GM19035 (cell line): ENCODE results near the gene NRAS.

Source experiments
- ATAC-seq: cut with Tn5 transposase; IDR thresholded peaks from one replicate; pipeline ENCODE4 v1.9.1; 2021; ENCODE audit not compliant: unreplicated experiment

Gene NRAS

GRCh38 chr1:114728553-114728952 lies 12.0 kb upstream of the NRAS start:
- no peak for ATAC-seq

DNA sequence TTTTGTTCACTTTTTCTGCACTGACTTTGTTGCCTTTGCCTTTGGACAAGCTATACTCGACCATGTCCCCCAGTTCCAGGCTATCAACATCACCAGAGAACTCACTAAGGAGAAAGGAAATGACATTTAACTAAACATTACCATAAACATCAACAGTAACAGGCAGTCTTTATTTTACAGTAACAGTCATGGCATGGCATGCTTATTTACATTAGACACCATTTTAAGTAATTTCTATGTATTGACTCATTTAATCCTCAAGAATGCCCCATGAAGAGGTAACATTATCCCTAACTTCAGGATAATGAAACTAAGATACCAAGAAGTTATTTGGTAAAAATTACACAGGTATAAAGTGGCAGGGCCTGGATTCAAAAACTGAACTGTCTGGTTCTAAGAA lies 8.7 kb upstream of the NRAS start:
- no peak for ATAC-seq

- no peak for ATAC-seq
These were observed 7.3 kb upstream of the NRAS start for GRCh38 chr1:114723915-114724314.

GRCh38 chr1:114723457-114723856 lies 6.9 kb upstream of the NRAS start:
- no peak for ATAC-seq

DNA sequence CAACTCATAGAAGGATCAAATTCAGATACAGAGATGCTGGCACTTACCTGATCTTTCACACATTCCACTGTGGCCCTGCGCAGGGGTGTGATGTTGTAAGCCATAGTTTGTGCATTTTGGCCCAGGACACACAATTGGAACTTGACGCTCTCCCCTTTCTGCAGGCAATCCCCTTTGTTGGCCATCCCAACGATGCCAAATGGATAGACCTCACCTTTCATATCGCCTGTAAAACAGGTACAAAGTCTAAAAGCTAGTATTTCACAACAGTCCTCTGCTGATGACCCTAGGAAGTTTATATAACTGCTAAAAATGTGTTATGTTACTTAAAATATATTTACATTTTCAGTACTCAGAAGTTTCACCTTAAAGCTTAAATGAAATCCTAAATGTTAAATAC lies 3.9 kb upstream of the NRAS start:
- no peak for ATAC-seq

DNA sequence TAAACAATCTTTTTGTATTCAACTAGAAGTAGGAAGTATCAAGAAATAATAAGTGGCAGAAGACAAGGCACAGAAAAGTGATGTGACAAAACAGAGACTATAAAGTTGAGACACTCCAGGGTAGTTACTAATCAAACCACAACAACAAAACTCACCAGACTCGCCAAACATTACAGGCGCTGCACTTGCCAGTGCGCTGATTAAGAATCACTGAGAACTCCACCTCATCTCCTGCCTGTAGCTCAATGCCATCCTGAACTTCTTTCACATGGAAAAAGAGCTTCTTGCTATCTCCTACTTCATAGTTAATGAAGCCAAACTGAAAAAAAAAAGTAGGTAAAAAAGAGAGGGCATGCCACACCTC lies 2.8 kb upstream of the NRAS start:
- ATAC-seq, result no peak

DNA sequence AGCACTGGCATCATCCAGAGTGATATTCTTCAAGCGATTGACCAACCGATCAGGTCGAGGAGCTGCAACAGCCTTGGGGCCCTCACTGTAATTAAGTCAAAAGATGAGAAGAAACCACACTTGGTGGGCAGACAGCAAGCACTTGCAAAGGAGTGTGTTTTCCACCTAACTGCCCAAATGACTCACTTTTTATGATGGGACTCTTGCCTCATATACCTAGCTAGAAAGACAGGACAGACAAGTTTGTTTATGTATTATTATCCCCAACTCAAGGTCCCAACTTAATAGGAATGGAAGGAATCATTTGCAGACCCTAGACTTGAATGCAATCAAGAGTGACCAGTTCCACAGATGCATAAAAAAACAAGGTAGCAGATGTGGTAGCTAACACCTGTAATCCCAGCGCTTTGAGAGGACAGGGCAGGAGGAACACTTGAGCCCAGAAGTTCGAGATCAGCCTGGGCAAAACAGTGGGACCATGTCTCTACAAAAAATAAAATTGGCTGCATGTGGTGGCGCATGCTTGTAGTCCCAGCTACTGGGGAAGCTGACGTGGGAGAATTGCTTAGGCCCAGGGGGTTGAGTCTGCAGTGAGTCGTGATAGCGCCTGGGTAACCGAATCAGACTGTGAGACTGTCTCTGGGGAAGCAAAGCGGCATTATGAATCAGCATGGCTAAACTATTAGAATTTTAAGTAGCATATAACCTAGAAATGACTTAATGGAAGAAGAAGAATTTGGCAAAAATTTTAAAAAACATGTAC lies 2.3 kb upstream of the NRAS start:
- ATAC-seq, result no peak

- no peak for ATAC-seq
These were observed 643 bp downstream of the NRAS start for GRCh38 chr1:114715952-114716303.

DNA sequence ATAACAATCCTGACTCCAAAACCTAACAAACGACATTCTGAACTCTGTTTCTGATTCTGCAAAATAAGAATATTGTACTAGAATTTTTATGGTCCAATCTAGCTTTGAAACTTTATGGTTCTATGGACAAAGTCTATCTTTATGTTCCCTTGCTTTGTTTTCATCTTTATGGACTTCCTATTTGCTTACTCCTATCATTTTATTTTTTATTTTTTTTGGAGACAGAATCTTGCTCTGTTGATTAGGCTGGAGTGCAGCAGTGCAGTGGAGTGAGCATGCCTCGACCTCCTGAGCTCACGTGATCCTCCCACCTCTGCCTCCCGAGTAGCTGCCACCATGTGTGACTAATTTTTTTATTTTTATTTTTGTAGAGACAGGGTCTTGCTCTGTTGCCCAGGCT lies 3.6 kb downstream of the NRAS start:
- no peak for ATAC-seq

- no peak for ATAC-seq
These were observed 6.2 kb downstream of the NRAS start for GRCh38 chr1:114710360-114710759.

DNA sequence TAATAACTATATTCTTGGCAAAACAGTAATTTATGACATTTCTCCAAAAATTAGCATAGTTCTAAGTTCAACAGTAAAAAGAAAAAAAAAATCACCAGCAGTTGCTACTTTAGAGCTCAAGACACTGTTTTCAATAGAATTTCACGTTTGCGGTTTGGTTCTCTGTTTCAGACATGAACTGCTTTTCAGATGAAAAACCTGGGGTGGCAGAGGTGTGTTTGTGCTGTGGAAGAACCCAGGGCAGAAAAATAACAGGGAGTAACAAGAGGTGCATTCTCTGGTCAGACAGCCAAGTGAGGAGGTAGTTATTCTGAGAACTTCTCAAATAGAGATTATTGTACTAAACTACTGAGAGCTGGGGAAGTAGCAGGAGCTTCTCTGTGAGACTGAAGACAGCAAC lies 9.0 kb downstream of the NRAS start:
- no peak for ATAC-seq

- ATAC-seq, result no peak
These were observed 13.3 kb downstream of the NRAS start for GRCh38 chr1:114703242-114703641.

DNA sequence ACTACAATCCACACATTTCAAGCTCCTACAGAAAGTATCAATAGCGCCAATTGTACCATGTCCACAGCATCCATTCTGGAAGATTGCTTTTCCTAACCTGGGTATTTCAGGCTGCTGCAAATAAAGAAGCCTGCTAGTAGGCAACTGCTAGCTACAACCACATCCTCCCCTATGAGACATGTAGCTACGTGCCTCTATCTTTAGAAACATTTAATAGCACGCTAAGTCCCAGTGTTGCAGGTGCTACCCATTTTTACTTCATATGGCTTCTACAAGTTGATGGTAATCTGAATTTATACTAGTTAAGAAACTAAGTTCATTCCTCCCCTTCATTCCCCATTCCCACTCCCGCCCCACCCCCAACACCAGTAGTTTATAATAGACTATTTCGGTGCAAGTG lies 13.8 kb downstream of the NRAS start:
- no peak for ATAC-seq

DNA sequence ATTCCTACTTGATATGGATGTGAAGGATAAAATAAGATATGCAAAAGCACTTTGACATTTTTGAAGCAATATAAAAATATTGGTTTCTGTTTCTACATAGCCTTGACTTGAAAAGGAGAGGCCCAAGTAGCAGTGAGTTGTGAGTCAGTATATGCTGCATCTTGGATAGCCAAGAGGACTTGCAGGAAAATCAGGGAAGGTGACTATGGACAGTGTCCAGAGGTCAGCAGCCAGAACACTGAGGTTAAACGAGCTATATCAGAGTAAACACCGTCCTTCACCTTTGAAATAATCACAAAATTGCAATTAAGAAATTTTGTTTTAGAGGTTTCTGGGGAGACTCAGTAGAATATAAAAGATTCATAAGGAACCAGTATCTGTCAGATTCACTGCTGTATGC lies 14.6 kb downstream of the NRAS start:
- no peak for ATAC-seq

- ATAC-seq, result no peak
These were observed 16.5 kb downstream of the NRAS start for GRCh38 chr1:114700036-114700600.

- ATAC-seq, result no peak
These were observed 19.8 kb downstream of the NRAS start for GRCh38 chr1:114696810-114697209.

- no peak for ATAC-seq
These were observed 21.0 kb downstream of the NRAS start, which contains the start of gene AMPD1 for GRCh38 chr1:114695430-114696058. Gene AMPD1, minus strand, starts transcription at chr1:114695546. Its CDS starts 75 bp downstream, at chr1:114695471.

DNA sequence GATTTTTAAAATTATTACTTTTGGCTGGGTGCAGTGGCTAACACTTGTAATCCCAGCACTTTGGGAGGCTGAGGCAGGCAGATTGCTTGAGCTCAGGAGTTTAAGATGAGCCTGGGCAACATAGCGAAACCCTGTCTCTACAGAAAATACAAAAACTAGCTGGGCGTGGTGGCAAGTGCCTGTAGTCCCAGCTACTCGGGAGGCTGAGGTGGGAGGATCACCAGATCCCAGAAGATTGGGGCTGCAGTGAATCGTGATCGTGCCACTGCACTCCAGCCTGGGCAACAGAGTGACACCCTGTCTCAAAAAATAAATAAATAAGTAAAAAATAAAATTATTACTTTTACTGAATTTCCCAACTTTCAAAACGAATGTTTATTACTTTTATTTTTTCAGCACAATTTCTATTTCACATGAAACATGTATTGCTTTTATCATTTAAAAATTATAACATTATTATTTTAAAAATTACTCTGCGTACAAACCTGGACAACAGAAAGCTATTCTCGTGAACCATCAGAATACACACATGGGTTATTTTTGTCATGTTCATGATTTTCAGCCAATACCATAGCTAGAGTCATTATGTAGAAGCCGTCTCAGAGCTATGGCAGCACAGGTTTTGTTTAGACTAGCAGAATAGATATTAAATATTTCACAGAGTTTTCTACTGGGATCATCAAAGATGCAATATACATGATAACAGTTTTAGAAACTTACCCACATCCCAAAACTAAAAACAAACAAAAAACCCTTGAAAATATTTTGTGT lies 21.8 kb downstream of the NRAS start:
- ATAC-seq, result no peak

DNA sequence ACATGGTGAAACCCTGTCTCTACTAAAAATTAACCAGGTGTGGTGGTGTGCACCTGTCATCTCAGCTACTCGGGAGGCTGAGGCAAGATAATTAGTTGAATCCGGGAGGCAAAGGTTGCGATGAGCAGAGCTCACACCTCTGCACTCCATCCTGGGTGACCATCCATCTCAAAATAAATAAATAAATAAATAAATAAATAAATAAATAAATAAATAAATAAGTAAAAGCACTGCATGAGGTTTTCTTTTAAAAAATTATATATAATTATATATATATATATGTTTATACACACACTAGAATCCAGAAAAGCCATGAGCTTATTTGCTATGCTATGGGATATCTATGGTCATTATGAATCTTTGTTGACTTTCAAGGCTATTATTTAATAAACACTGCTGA lies 23.6 kb downstream of the NRAS start:
- ATAC-seq, result no peak

DNA sequence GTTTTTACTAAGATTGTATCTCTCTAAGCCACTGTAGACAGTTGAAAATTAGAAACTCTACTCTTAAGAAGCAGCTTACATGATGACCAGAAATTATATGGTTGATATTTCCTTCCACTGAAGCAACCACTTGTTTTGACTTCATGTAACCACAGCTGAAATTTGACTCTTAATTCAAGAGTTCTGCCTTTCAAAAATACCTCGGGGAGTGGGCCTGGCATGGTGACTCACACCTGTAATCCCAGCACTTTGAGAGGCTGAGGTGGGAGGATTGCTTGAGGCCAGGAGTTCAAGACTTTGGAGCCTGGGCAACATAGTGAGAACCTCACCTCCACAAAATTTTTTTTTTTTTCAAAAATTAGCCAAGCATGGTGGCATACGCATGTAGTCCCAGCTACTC lies 25.5 kb downstream of the NRAS start:
- ATAC-seq, result no peak

- no peak for ATAC-seq
These were observed 26.4 kb downstream of the NRAS start for GRCh38 chr1:114690148-114690547.

DNA sequence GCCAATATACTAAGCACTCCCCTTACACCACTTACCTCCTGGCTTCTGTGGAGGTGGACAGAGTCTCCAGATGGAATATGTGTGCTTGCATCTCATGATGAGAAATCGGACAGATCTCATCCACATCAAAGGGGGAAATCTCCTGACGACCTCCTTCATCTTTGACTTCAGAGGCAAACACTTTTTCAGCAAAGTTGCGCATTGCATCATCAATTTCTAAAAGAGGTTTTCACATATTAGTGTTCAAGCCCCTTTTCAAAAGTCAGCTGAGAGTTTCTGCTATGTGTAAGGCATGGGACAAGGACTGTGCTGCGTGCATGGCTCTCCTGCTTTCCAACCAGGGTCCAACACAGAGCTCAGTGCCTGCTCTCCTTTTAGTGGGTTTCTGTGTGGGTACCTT lies 28.0 kb downstream of the NRAS start:
- ATAC-seq, result no peak
